Thyroid gland (tissue), 4 donors: ENCODE results near the gene SFT2D3. TPM values are rescaled to one million over a fixed set of nuclear protein-coding genes. Genes with fewer than 3 reads are reported as not detected.

Experiments
- DNase-seq, 2 donors: peaks; one replicate each; pipeline ENCODE4 v3.0.0-alpha.2; 2019
- H3K27ac ChIP-seq, 3 donors: fragments of 200-600 bp; sonication (generic); 1 replicate in 2 of 3; 2 replicates in 1 of 3; pipeline ENCODE4 v1.5.1; 2016 to 2019; ENCODE audit warnings: mild to moderate bottlenecking in 1 of 3, moderate library complexity in 1 of 3
- H3K27me3 ChIP-seq: fragments of 200-600 bp; sonication (generic); one replicate; pipeline ENCODE4 v1.5.1; 2019
- H3K36me3 ChIP-seq, 2 donors: fragments of 200-600 bp; sonication (generic); one replicate each; pipeline ENCODE4 v1.5.1; 2016 to 2019
- H3K4me1 ChIP-seq, 2 donors: fragments of 200-600 bp; sonication (generic); one replicate each; pipeline ENCODE4 v1.5.1; 2017 to 2019
- H3K4me3 ChIP-seq, 3 donors: fragments of 200-600 bp; sonication (generic); replicated peaks in 1 of 3; 1 replicate in 2 of 3; 2 replicates in 1 of 3; pipeline ENCODE4 v1.5.1; 2016; ENCODE audit warnings: mild to moderate bottlenecking in 1 of 3
- H3K9me3 ChIP-seq: fragments of 200-600 bp; sonication (generic); one replicate; pipeline ENCODE4 v1.5.1; 2017
- POLR2A ChIP-seq, 2 donors: fragments of 450-650 bp; IDR thresholded peaks; one replicate each; pipeline ENCODE4 v1.6.1; 2017; ENCODE audit warnings: antibody characterized with exemption in 2 of 2, mild to moderate bottlenecking in 2 of 2, moderate library complexity in 1 of 2
- WGBS, 2 donors: methylation state at CpG; one replicate each; pipeline ENCODE4 v1.1.5; 2017; 5-methylcytosine and 5-hydroxymethylcytosine counted together
- intact Hi-C: fragments of 100-400 bp; cut with DNase I; formaldehyde crosslinking; loops from one replicate; pipeline ENCODE4 v1.15.1; 2023
- total RNA-seq, 4 donors: library from RNA; depleted of rRNA; stranded (reverse); fragments of >200 nt; gene quantifications; one replicate each; pipeline ENCODE4 v1.2.3, GENCODE V29; 2016
- TF ChIP-seq, protein P1 (sequence below), 6 experiments: fragments of 200-600 bp in 3 of 6; fragments of 450-650 bp in 3 of 6; sonication (generic) in 3 of 6; IDR thresholded peaks; one replicate each; pipeline ENCODE4 v1.5.1; 2016 to 2019; ENCODE audit warnings: antibody characterized with exemption in 6 of 6, mild to moderate bottlenecking in 2 of 6, inconsistent platforms in 1 of 6, moderate library complexity in 1 of 6

Gene SFT2D3
- total RNA-seq, 4 donors from 2014 or later = 14.0 to 17.9 (median 16.1) TPM

DNA sequence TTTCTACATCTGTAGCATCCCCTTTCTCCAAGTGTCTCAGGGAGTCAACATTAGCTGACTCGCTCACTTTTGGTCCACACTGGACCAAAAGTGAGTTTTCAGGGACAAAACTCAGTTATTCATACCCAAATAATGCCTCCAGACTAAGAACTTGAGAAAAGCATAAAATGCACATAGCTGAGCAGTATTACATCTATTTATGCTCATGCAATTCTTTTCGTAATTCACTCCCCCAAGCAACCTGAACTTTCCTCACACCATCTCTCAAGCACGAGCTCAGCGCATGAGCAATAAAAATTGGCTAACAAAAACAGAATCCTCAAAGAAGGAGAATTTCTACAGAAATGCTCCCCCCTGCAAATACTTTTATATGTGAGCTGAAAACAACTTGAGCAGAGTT lies 17.0 kb downstream of the SFT2D3 start:
- Histone ChIP-seq H3K27ac (no peak overlapping the region), H3K36me3 (peaks cover 27 to 34% of the 10 kb centered on the region in 2 donors), H3K27me3 (no peaks in the 10 kb centered on the region), H3K4me3 (no peak overlapping the region), H3K9me3 (no peaks in the 10 kb centered on the region), H3K4me1 (peaks cover 0 to 6% of the 10 kb centered on the region in 2 donors)
- DNase-seq = no peak
- TF ChIP-seq, protein P1, sequence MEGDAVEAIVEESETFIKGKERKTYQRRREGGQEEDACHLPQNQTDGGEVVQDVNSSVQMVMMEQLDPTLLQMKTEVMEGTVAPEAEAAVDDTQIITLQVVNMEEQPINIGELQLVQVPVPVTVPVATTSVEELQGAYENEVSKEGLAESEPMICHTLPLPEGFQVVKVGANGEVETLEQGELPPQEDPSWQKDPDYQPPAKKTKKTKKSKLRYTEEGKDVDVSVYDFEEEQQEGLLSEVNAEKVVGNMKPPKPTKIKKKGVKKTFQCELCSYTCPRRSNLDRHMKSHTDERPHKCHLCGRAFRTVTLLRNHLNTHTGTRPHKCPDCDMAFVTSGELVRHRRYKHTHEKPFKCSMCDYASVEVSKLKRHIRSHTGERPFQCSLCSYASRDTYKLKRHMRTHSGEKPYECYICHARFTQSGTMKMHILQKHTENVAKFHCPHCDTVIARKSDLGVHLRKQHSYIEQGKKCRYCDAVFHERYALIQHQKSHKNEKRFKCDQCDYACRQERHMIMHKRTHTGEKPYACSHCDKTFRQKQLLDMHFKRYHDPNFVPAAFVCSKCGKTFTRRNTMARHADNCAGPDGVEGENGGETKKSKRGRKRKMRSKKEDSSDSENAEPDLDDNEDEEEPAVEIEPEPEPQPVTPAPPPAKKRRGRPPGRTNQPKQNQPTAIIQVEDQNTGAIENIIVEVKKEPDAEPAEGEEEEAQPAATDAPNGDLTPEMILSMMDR (IDR thresholded peaks at IDR 0.05) = no peak
- TF ChIP-seq POLR2A (IDR thresholded peaks at IDR 0.05) = no peak
- 96 to 98% methylated on average over 4 of the region's 4 CpGs for WGBS, 2 donors
- intact Hi-C loops = no loop called here

DNA sequence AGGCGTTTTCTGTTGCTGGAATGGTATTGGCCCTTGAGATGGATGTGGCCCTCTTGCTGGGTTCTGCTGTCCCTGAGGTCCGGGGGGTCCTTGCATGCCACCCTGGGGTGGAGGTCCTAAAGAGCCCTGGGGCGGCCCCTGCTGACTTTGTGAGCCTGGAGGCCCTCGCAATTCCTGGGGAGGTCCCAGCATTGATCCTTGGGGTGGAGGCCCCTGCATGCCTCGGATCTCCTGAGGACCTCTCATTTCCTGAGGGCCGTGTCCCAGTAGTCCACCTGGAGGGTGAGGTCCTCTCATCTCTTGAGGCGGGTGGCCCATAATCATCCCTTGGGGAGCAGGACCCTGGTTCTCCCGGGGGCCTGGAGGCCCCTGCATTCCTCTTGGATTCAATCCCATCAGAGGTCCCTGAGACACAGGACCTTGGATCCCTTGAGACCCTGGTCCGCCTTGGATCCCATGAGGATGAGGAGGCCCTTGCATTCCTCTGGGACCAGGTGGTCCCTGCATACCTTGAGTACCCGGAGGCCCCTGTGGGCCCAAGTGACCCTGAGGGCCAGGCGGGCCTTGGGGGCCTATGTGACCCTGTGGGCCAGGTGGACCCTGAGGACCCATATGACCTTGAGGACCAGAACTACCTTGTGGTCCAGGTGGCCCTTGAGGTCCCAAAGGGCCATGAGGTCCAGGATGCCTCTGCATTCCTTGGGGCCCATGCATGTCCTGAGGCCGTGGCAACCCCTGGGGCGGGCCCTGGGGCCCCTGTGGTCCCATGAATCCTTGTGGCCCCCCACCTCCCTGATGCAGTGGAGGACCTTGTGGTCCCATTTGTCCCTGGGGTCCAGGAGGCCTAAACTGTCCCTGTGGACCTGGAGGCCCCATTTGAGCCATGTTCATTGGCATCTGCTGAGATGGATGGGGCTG lies 18.3 kb downstream of the SFT2D3 start:
- Histone ChIP-seq H3K4me3 (no peak overlapping the region), H3K36me3 (peaks cover 27 to 32% of the 10 kb centered on the region in 2 donors), H3K27ac (no peak overlapping the region), H3K4me1 (peaks cover 0 to 6% of the 10 kb centered on the region in 2 donors), H3K9me3 (no peaks in the 10 kb centered on the region), H3K27me3 (no peaks in the 10 kb centered on the region)
- no peak for TF ChIP-seq POLR2A (IDR thresholded peaks at IDR 0.05)
- TF ChIP-seq, protein P1 (IDR thresholded peaks at IDR 0.05) = no peak
- 95 to 98% methylated on average over 3 to 7 of the region's 13 CpGs for WGBS, 2 donors
- intact Hi-C loops = no loop called here
- no peak for DNase-seq

DNA sequence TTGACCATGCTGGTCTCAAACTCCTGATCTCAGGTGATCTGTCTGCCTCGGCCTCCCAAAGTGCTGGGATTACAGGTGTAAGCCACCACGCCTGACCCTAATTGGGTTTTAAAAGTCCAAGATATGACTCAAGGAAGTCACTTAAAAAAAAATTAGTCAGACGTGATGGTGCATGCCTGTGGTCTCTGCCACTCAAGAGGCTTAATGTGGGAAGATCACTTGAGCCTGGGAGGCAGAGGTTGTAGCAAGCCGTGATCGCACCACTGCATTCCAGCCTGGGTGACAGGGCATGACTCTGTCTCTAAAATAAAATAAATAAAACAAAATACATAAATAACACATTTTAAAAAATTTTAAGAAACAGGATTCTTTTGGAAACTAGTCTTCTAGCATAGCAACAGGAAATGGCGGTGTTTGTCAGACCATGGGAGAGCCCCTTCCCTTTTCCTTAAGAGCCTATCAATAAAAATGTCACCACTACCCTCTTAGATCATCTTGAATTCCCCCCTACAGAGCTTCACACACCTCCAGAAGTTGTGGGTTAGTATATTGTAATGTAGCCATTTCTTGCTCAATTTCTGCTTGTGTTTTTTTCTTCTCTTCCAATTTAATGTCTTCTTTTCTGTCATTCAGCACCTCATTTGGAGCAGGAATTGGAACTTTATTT lies 20.1 kb downstream of the SFT2D3 start:
- no peak overlapping the region for H3K27ac ChIP-seq
- no peak overlapping the region for H3K4me3 ChIP-seq
- H3K36me3 ChIP-seq = peaks cover 27 to 32% of the 10 kb centered on the region in 2 donors
- TF ChIP-seq, protein P1 (IDR thresholded peaks at IDR 0.05) = no peak
- no peak for TF ChIP-seq POLR2A (IDR thresholded peaks at IDR 0.05)
- 94 to 95% methylated on average over 6 of the region's 6 CpGs for WGBS, 2 donors
- peaks cover 0 to 6% of the 10 kb centered on the region in 2 donors for H3K4me1 ChIP-seq
- no peak for DNase-seq
- no peaks in the 10 kb centered on the region for H3K27me3 ChIP-seq
- intact Hi-C loops = no loop called here
- H3K9me3 ChIP-seq = no peaks in the 10 kb centered on the region

DNA sequence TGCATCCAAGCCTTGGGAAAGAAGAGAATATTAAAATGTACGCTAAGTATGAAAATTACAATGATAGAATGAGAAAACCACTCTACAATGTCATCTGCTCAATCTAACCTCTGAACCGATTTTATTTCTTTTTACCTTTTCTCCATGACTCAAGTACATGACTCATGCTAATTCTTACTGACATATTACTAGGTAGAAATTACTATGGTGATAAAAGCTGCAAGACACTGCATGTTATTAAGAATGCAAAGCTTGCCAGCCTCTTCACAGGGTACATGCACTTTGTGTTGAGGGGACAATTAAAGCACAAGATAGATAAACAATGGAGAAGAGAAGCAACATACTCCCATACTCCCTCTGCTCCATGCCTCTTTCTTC lies 20.7 kb downstream of the SFT2D3 start:
- intact Hi-C loops = no loop called here
- no peak for DNase-seq
- WGBS, 2 donors = 93 to 95% methylated on average over 2 of the region's 2 CpGs
- Histone ChIP-seq H3K36me3 (peaks cover 27 to 29% of the 10 kb centered on the region in 2 donors), H3K27me3 (no peaks in the 10 kb centered on the region), H3K4me1 (peaks cover 0 to 6% of the 10 kb centered on the region in 2 donors), H3K4me3 (no peak overlapping the region), H3K27ac (no peak overlapping the region), H3K9me3 (no peaks in the 10 kb centered on the region)
- TF ChIP-seq, protein P1 (IDR thresholded peaks at IDR 0.05) = no peak
- no peak for TF ChIP-seq POLR2A (IDR thresholded peaks at IDR 0.05)

DNA sequence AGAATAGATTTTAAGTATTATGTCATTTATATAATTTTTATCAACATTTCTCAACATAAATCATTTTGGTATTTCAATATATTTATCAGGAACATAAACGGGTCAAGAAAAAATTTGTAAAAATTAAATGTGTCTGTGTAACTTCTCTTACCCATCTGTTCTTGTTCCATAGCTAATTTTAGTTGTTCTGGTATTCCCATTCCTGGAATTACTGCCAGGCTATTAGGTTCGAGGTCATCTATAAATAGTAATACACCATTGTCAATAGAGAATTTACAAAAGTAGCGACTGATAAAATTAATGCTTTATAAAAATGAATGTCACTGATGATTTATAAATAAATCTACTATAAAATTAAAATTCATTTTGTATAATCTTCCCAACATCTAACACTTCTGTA lies 21.5 kb downstream of the SFT2D3 start:
- DNase-seq = no peak
- TF ChIP-seq POLR2A (IDR thresholded peaks at IDR 0.05) = no peak
- TF ChIP-seq, protein P1 (IDR thresholded peaks at IDR 0.05) = no peak
- H3K36me3 ChIP-seq = peaks cover 27 to 28% of the 10 kb centered on the region in 2 donors
- 87 to 93% methylated on average over 3 of the region's 3 CpGs for WGBS, 2 donors
- H3K27me3 ChIP-seq = no peaks in the 10 kb centered on the region
- H3K4me3 ChIP-seq = no peak overlapping the region
- H3K9me3 ChIP-seq = no peaks in the 10 kb centered on the region
- intact Hi-C loops = no loop called here
- H3K4me1 ChIP-seq = peaks cover 0 to 6% of the 10 kb centered on the region in 2 donors
- H3K27ac ChIP-seq = no peak overlapping the region
